GM12874 (cell line): Measurements from ENCODE around the gene SLC38A7.

Experiments used
- CTCF ChIP-seq: IDR thresholded peaks from 2 replicates; pipeline ENCODE4 v1.5.1; 2011; ENCODE audit warnings: low read depth, mild to moderate bottlenecking, control low read depth, low read length, moderate library complexity; ENCODE audit not compliant: insufficient read depth

The SLC38A7 gene

GRCh38 chr16:58670177-58670576 lies 14.4 kb downstream of the SLC38A7 start:
- TF ChIP-seq CTCF = no peak

- no peak for TF ChIP-seq CTCF
Observed at GRCh38 chr16:58665200-58665599, 19.4 kb downstream of the SLC38A7 start.

GRCh38 chr16:58661199-58661830 lies 23.3 kb downstream of the SLC38A7 start:
- peak; percentile 54 for TF ChIP-seq CTCF

GRCh38 chr16:58658796-58659211 lies 25.8 kb downstream of the SLC38A7 start:
- TF ChIP-seq CTCF = no peak

- TF ChIP-seq CTCF = no peak
Observed at GRCh38 chr16:58656899-58657298, 27.7 kb downstream of the SLC38A7 start.

GRCh38 chr16:58655215-58655596 lies 29.4 kb downstream of the SLC38A7 start:
- TF ChIP-seq CTCF = no peak

- TF ChIP-seq CTCF = no peak
Observed at GRCh38 chr16:58654560-58655214, 29.9 kb downstream of the SLC38A7 start.
